ENCODE data around the gene TFPT. TPM values are rescaled to one million over a fixed set of nuclear protein-coding genes. Genes with fewer than 3 reads are reported as not detected.

The TFPT gene
- total RNA-seq, 2 experiments from 2014 or later = 34.9 to 36.6 TPM

- ChIA-PET CTCF (interaction anchor here (1.1 kb wide), 1 partner anchor 192 kb away, joined by 5 read pairs; no protein-coding TSS in a partner anchor), POLR2A (no interaction called here)
Measured at GRCh38 chr19:54099190-54099902, 16.1 kb downstream of the TFPT start.

- ChIA-PET POLR2A (no interaction called here), CTCF (interaction anchor here (1.1 to 1.2 kb wide), 2 partner anchors 18 to 225 kb away, joined by 5 to 7 read pairs; partner anchors contain the start of gene TFPT)
Measured at GRCh38 chr19:54096617-54097106, 18.8 kb downstream of the TFPT start.

- POLR2A ChIA-PET = interaction anchor here (0.9 kb wide), 1 partner anchor 41 kb away, joined by 3 read pairs; the partner anchor contains the start of gene CNOT3
Measured at GRCh38 chr19:54095859-54096616, 19.4 kb downstream of the TFPT start.

GRCh38 chr19:54095136-54095858 is 20.2 kb downstream of the TFPT start:
- POLR2A ChIA-PET = interaction anchor here (0.9 kb wide), 1 partner anchor 42 kb away, joined by 3 read pairs; the partner anchor contains the start of gene CNOT3
- CTCF ChIA-PET = interaction anchor here (0.6 to 1.2 kb wide), 7 partner anchors 10 to 224 kb away, joined by 3 to 7 read pairs (median 3); partner anchors contain the start of genes RPS9 and TFPT

More at GRCh38 chr19:54095859-54096616, 19.4 kb downstream of the TFPT start:
- CTCF ChIA-PET = interaction anchor here (0.6 to 1.2 kb wide), 5 partner anchors 18 to 225 kb away, joined by 3 to 7 read pairs (median 3); partner anchors contain the start of genes RPS9 and TFPT

GRCh38 chr19:54094426-54095000 is 20.9 kb downstream of the TFPT start:
- POLR2A ChIA-PET = no interaction called here

GRCh38 chr19:54084410-54084809 is 31.0 kb downstream of the TFPT start:
- CTCF ChIA-PET = no interaction called here
- POLR2A ChIA-PET = no interaction called here

More at GRCh38 chr19:54094426-54095000, 20.9 kb downstream of the TFPT start:
- CTCF ChIA-PET = interaction anchor here (0.6 kb wide), 1 partner anchor 75 kb away, joined by 3 read pairs; no protein-coding TSS in a partner anchor

GRCh38 chr19:54081032-54081431 is 34.4 kb downstream of the TFPT start, which contains the start of gene TARM1:
TSS of gene TARM1 (minus strand) at chr19:54081365. CDS start at chr19:54081340, 25 bp downstream.
- CTCF ChIA-PET = no interaction called here
- POLR2A ChIA-PET = no interaction called here

- POLR2A ChIA-PET = no interaction called here
- CTCF ChIA-PET = interaction anchor here (0.7 to 1.0 kb wide), 2 partner anchors 47 to 139 kb away, joined by 3 to 6 read pairs; no protein-coding TSS in a partner anchor
Measured at GRCh38 chr19:54077334-54077733, 38.1 kb downstream of the TFPT start.

- ChIA-PET CTCF (no interaction called here), POLR2A (no interaction called here)
Measured at GRCh38 chr19:54074851-54075250, 40.6 kb downstream of the TFPT start.

- POLR2A ChIA-PET = no interaction called here
- CTCF ChIA-PET = no interaction called here
Measured at GRCh38 chr19:54073829-54074228, 41.6 kb downstream of the TFPT start.

- ChIA-PET CTCF (no interaction called here), POLR2A (no interaction called here)
Measured at GRCh38 chr19:54069470-54069869, 46.0 kb downstream of the TFPT start.

- ChIA-PET CTCF (no interaction called here), POLR2A (no interaction called here)
Measured at GRCh38 chr19:54063350-54064116, 51.9 kb downstream of the TFPT start, which contains the start of gene VSTM1. TSS of gene VSTM1 (minus strand) at chr19:54063897. CDS start at chr19:54063777, 120 bp downstream.

- POLR2A ChIA-PET = no interaction called here
- CTCF ChIA-PET = interaction anchor here (0.6 kb wide), 1 partner anchor 39 kb away, joined by 4 read pairs; no protein-coding TSS in a partner anchor
Measured at GRCh38 chr19:54062643-54063042, 52.8 kb downstream of the TFPT start.

Other genes with a start within 250 kb of the TFPT start
- gene MYADM, start 247.8 kb downstream of the TFPT start, total RNA-seq = 10 to 100 TPM; 44.1 to 45.2 TPM
- not detected for gene PRKCG, start 233.5 kb downstream of the TFPT start, total RNA-seq
- gene CACNG7, start 206.4 kb downstream of the TFPT start, total RNA-seq = not detected
- gene CACNG8, start 152.7 kb downstream of the TFPT start, total RNA-seq = not detected
- not detected for gene CACNG6, start 124.0 kb downstream of the TFPT start, total RNA-seq
- not detected for gene VSTM1, start 51.8 kb downstream of the TFPT start, total RNA-seq
- not detected for gene TARM1, start 34.3 kb downstream of the TFPT start, total RNA-seq
- under 1 TPM; 0.27 to 0.29 TPM for gene OSCAR, start 14.9 kb downstream of the TFPT start, total RNA-seq
- gene NDUFA3, start 12.8 kb downstream of the TFPT start, total RNA-seq = 100 to 1,000 TPM; 104 to 110 TPM
- gene PRPF31, start 97 bp upstream of the TFPT start, total RNA-seq = 100 to 1,000 TPM; 123 to 124 TPM
- 10 to 100 TPM; 65.2 to 68.5 TPM for gene CNOT3, start 22.1 kb upstream of the TFPT start, total RNA-seq
- gene LENG1, start 44.1 kb upstream of the TFPT start, total RNA-seq = 1 to 10 TPM; 3.9 to 5.3 TPM
- not detected for gene TMC4, start 57.5 kb upstream of the TFPT start, total RNA-seq
- gene MBOAT7, start 73.9 kb upstream of the TFPT start, total RNA-seq = 100 to 1,000 TPM; 119 to 120 TPM
- gene TSEN34, start 75.7 kb upstream of the TFPT start, total RNA-seq = 10 to 100 TPM; 21.7 to 22.9 TPM
- gene RPS9, start 85.2 kb upstream of the TFPT start, total RNA-seq = 1,000 to 10,000 TPM; 1,671 to 1,692 TPM
- not detected for gene LILRB3, start 107.3 kb upstream of the TFPT start, total RNA-seq
- gene LILRA6, start 127.1 kb upstream of the TFPT start, total RNA-seq = not detected
- not detected for gene LILRB5, start 141.6 kb upstream of the TFPT start, total RNA-seq
- gene LILRB2, start 165.5 kb upstream of the TFPT start, total RNA-seq = not detected
- not detected for gene LILRA5, start 197.5 kb upstream of the TFPT start, total RNA-seq
- gene LILRA4, start 223.5 kb upstream of the TFPT start, total RNA-seq = not detected
- 1 to 10 TPM; 7.4 to 9.3 TPM for gene LAIR1, start 249.3 kb upstream of the TFPT start, total RNA-seq

Measured in activated CD8-positive, alpha-beta memory T cell treated with anti-CD3 and anti-CD28 coated beads for 36 hours (primary cell).